T-helper 1 cell (primary cell): Measurements from ENCODE around the gene RPL37A.

Experiments
- DNase-seq, 5 donors: peaks; one replicate each; pipeline ENCODE4 v3.0.0-alpha.2; 2012 to 2020

The RPL37A gene

DNA sequence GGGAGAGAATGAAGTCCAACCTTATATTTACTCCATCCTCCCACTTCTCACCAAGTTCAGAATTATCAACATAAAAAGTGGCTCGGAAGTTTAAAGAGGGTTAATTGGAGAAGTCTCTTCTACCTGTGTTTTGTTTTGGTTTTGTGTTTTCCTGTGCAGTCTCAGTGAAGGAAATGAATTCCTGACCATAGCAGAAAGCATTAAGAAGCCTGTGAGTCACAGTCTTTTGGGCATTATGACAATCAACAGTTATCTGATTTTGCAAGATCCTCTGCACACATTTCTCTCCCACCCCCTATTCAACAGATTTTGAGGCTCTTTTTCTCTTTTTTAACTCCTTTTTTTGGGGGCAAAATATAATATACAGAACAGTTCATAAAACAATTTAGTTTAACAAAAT is 8.6 kb upstream of the RPL37A start:
- no peak for DNase-seq

GRCh38 chr2:216491793-216492596 is 6.6 kb upstream of the RPL37A start:
- DNase-seq, result no peak

- no peak for DNase-seq
Observed at GRCh38 chr2:216492597-216493333, 5.9 kb upstream of the RPL37A start.

GRCh38 chr2:216493334-216493685 is 5.3 kb upstream of the RPL37A start:
- no peak for DNase-seq

- no peak for DNase-seq
Observed at GRCh38 chr2:216495656-216496055, 3.0 kb upstream of the RPL37A start.

- no peak for DNase-seq
Observed at GRCh38 chr2:216497382-216498069, 1.1 kb upstream of the RPL37A start.

GRCh38 chr2:216498070-216498378 is 620 bp upstream of the RPL37A start:
- DNase-seq, result no peak

GRCh38 chr2:216499641-216500218 is 1.1 kb downstream of the RPL37A start:
- DNase-seq, result no peak

GRCh38 chr2:216500572-216500971 is 1.9 kb downstream of the RPL37A start:
- no peak for DNase-seq

- no peak for DNase-seq
Observed at GRCh38 chr2:216501854-216502253, 3.2 kb downstream of the RPL37A start.

DNA sequence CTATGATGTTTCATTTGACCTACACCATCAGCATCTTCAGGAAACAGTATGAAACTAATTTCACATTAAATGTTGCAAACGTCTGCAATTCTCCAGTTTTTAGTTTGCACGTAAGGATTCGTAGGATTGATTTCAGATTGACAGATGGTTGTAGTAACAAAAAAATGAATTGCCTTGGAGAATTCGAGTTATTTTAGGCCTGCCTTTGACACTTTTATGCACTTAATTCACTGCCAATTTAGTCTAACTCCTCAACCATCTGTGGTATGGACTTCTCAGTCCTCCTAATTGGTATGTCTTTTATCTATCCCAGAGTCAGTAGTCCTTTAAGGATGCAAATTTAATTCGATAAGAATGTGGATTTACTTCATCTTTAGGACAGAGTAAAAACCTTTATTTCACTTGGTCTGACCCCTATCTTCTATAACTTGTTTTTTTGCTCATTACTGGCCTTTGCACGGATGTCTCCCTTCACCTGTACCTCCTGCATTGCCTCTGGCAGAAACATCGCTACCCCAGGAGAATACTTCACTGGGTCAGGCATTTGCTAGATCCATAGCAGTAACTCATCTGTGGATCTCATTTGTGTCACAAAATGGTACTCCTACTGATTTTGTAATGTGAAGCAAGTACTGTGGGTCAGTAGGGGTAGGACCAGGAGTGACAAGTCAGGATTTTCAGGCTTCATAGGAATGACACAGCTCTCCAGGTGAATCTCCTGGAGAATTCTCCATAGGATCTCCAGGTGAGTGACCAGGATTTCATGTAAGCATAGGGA is 3.9 kb downstream of the RPL37A start:
- DNase-seq, result no peak

GRCh38 chr2:216503159-216503629 is 4.5 kb downstream of the RPL37A start:
- no peak for DNase-seq

DNA sequence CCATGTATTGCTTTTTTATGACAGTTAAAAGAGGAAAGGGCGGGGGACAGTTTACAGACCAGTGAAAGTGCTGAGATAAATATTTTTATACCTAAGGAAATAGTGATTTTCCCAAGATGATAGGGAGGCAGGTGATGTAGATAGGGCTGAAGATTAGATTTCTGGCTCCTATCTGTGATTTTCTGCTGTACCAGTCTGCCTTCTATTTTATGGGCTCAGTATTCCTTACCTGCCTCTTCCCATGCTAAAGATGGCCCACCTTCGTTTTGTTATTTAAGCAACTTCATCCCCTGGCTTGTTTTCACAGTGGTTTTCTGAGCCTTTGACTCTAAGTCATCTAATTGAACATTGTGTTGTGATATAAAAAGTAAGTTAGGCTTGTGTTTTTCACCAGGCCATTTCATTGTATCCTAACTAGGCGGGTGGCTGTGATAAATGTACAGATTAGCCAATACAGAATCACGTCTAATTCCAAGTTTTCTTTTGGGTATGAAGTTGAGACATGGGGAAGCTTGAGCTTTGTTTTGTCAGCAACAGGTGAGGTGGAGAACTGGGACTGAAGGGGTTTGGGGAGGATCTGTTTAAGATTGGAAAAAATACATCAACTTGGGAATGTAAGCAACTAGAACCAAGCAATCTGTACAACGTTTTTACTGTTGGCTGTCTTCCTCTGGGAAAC is 5.2 kb downstream of the RPL37A start:
- no peak for DNase-seq

- DNase-seq, result no peak
Observed at GRCh38 chr2:216504376-216504762, 5.7 kb downstream of the RPL37A start.

GRCh38 chr2:216505133-216506106 is 6.8 kb downstream of the RPL37A start:
- no peak for DNase-seq

DNA sequence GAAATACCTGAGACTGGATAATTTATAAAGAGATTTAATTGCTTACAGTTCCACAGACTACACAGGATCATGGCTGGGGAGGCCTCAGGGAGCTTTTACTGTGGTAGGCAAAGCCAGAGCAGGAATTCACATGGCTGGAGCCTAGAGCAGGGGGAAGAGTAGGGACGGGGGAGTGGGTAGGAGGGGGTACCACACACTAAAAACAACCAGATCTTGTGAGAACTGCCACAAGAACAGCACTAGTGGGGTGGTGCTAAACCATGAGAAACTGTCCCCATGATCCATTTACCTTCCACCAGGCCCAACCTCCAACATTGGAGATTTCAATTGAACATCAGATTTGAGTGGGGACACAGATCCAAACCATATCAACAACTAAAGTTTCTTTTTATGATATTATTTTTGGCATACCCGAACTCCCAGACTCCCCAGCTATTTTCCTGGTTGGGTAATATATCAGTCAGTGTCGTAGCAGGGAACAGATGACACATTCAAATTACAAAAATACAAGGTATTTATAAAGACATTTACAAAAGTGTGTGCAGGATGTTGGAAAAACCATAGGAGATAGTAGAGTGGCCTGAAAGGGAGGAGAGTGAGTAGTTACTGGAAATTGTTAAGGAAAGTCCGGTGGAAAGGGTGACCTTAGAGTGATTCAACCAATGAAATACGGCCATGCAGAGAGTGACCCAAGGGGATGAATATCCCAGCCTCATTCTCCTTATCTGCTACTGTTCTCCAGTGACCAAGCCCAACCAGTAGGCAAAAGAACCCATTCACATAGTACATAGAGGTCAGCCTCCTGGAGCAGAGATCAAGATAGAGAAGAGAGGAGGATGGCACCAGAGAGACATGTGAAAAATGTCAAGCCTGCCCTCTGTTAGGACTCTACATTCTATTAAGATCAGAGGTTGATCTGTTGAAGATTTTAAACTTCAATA is 8.8 kb downstream of the RPL37A start:
- DNase-seq, result no peak

DNA sequence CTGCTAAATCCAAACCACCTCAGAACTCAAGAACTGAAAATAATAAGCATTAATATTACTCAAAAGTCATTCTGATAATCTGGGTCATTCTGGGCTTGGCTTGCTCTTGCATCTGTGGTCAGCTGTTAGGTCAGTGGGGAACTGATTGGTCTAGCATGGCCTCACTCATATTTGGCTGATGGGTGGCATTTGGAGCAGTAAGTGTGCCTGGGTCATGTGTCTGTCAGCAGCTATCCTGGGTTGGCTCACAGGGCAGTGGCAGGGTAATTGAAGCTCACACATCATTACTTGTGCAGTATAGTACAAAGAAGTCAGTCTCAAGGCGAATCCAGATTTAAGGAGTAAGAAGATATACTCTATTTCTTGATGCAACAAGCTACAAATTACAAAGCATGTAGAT is 9.6 kb downstream of the RPL37A start:
- DNase-seq, result no peak

GRCh38 chr2:216516730-216517350 is 18.2 kb downstream of the RPL37A start:
- no peak for DNase-seq
